C1 segment of cervical spinal cord (tissue), 14 donors: ENCODE results near the gene FNDC3A.

Experiments used
- DNase-seq, 14 donors: peaks; one replicate each; lab custom pipeline; 2025; lab: John Stamatoyannopoulos, UW

Gene FNDC3A

GRCh38 chr13:48975856-48976575 lies at the start of gene FNDC3A:
TSS of gene FNDC3A (plus strand) at chr13:48975912. CDS start at chr13:49006191, 30,279 bp downstream.
- DNase-seq = peak; percentile 40 to 91 (median 82)

GRCh38 chr13:48928757-48929430 lies 46.8 kb upstream of the FNDC3A start:
- no peak for DNase-seq

- DNase-seq = no peak
These were observed 44.8 kb upstream of the FNDC3A start for GRCh38 chr13:48930918-48931317.

- DNase-seq = no peak
These were observed 37.3 kb upstream of the FNDC3A start for GRCh38 chr13:48938308-48938943.

GRCh38 chr13:48939728-48940127 lies 36.0 kb upstream of the FNDC3A start:
- no peak for DNase-seq

- no peak for DNase-seq
These were observed 33.6 kb upstream of the FNDC3A start for GRCh38 chr13:48942131-48942530.

- no peak for DNase-seq
These were observed 31.5 kb upstream of the FNDC3A start for GRCh38 chr13:48944221-48944620.

GRCh38 chr13:48945626-48946025 lies 30.1 kb upstream of the FNDC3A start:
- no peak for DNase-seq

- DNase-seq = no peak
These were observed 29.5 kb upstream of the FNDC3A start for GRCh38 chr13:48946163-48946562.

- no peak for DNase-seq
These were observed 25.9 kb upstream of the FNDC3A start for GRCh38 chr13:48949566-48950500.

- no peak for DNase-seq
These were observed 25.2 kb upstream of the FNDC3A start for GRCh38 chr13:48950501-48950875.

GRCh38 chr13:48954081-48954480 lies 21.6 kb upstream of the FNDC3A start:
- DNase-seq = no peak

- DNase-seq = no peak
These were observed 20.2 kb upstream of the FNDC3A start for GRCh38 chr13:48955536-48955935.

GRCh38 chr13:48961379-48961778 lies 14.3 kb upstream of the FNDC3A start:
- no peak for DNase-seq

- no peak for DNase-seq
These were observed 13.4 kb upstream of the FNDC3A start for GRCh38 chr13:48962281-48962680.

- no peak for DNase-seq
These were observed 10.0 kb upstream of the FNDC3A start for GRCh38 chr13:48965736-48966135.

- DNase-seq = no peak
These were observed 6.0 kb upstream of the FNDC3A start for GRCh38 chr13:48969685-48970084.

- DNase-seq = no peak
These were observed 1.8 kb upstream of the FNDC3A start for GRCh38 chr13:48973845-48974431.

- DNase-seq = peak in 12 of 14 donors; percentile 40 to 77 (median 61)
These were observed 434 bp upstream of the FNDC3A start for GRCh38 chr13:48975101-48975855.

GRCh38 chr13:48976576-48977285 lies 1.0 kb downstream of the FNDC3A start:
- peak in 6 of 14 donors; percentile 9 to 84 (median 74) for DNase-seq
